ENCODE measurements around the gene PCK1.

PCK1 gene

DNA sequence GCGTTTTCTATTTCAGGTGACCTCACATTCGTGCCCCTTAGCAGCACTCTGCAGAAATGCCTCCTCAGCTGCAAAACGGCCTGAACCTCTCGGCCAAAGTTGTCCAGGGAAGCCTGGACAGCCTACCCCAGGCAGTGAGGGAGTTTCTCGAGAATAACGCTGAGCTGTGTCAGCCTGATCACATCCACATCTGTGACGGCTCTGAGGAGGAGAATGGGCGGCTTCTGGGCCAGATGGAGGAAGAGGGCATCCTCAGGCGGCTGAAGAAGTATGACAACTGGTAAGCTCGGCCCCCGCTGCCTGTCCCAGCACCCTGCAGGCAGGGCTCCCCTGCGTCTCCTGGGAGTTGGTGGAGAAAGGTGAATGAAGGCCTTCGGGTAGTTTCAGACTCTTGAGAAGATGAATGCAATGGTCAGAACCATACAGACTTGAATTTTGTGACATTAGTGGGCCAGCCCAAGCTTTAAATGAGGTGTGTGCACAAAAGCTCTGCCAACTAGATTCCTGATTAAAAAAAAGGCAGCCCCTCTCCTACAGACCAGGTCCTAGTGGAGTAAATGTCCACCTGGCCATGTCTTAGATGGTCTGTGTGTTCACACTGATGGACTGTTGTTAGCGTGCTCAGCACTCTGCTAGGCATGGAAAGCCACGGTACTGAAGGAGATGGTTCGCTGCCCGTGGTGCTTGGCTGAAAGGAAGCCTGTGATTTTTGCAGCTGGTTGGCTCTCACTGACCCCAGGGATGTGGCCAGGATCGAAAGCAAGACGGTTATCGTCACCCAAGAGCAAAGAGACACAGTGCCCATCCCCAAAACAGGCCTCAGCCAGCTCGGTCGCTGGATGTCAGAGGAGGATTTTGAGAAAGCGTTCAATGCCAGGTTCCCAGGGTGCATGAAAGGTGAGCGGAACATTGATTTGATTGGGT lies 708 bp downstream of the PCK1 start:
- no peak for DNase-seq

GRCh38 chr20:57562541-57563465 lies 1.9 kb downstream of the PCK1 start:
- no peak for DNase-seq

DNA sequence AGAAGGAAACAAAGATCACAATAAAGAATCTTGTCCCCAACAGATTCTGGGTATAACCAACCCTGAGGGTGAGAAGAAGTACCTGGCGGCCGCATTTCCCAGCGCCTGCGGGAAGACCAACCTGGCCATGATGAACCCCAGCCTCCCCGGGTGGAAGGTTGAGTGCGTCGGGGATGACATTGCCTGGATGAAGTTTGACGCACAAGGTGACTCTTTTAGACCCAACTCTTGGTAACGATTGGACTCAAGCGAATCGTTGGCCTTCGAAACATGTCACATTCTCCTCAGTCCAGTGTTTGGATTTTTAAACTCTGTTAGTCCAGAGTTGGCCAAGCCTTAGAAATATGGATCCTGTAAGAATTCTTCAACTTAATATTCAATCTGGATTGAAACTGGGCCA lies 2.6 kb downstream of the PCK1 start:
- no peak for DNase-seq

GRCh38 chr20:57564180-57564802 lies 3.4 kb downstream of the PCK1 start:
- DNase-seq: no peak

DNA sequence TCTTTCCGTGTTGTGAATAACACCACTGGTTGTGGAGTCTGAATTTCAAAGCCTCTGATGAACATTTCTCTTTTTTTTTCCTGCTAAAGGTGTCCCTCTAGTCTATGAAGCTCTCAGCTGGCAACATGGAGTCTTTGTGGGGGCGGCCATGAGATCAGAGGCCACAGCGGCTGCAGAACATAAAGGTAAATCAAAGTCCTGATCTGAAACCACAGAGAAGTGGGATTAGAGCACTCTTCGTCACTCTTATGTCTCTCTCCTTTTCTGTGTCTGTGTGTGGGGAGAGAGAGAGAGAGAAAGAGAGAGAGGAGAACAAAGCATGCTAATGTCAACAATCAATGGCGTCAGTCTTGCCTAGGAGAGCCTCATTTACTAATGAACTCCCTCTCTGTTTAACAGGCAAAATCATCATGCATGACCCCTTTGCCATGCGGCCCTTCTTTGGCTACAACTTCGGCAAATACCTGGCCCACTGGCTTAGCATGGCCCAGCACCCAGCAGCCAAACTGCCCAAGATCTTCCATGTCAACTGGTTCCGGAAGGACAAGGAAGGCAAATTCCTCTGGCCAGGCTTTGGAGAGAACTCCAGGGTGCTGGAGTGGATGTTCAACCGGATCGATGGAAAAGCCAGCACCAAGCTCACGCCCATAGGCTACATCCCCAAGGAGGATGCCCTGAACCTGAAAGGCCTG lies 4.2 kb downstream of the PCK1 start:
- DNase-seq: no peak

DNA sequence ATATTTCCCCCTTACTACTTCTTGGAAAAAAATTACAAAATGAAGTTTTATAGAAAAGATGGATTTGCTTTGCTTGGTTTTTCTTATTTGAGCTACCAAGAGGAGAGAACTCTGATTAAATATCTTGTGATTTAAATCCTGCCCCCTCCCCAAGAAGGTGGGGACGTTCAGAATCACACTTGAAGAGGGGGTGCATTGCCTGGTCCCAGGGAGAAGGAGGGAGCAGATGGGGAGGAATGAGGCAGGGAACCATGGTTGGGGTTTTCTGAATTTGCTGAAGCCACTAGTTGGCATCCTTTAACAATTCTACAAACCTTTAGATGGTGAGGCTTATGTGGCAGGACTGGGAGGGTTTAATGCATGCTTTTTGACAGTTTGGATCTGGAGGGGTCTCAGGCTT lies 5.5 kb downstream of the PCK1 start:
- DNase-seq: no peak

DNA sequence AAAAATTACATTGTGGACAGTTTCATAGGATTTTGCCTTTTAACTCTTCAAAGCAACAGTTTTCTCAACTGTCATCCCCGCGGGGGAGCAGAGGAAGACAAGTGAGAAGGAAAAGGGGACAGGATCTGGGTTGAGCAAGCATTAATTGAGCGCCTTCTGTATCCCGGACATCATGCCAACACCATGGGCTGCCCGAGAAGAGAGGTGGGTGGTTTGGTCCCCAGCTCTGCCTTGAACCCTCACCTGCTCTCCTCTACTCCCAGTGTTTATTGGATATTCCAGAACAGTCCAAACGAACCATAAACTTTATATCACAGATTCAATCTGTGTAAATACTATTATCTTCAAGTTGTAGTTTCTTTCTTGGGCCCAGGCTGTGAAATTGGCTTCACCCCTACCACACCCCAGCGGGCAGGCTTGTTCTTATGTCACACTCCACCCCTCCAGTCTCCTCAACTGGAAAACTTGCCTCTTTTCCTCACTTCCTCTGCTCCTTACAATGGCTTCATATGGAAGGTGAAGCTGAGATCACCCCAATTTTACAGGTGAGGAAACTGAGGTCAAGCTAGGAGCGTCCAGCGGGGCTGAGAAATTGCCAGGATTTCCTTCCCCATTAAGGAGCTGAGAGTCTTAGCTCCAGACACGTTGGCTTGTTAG lies 6.0 kb downstream of the PCK1 start:
- DNase-seq: no peak

- no peak for DNase-seq
Measured at GRCh38 chr20:57567471-57568079, 6.7 kb downstream of the PCK1 start.

DNA sequence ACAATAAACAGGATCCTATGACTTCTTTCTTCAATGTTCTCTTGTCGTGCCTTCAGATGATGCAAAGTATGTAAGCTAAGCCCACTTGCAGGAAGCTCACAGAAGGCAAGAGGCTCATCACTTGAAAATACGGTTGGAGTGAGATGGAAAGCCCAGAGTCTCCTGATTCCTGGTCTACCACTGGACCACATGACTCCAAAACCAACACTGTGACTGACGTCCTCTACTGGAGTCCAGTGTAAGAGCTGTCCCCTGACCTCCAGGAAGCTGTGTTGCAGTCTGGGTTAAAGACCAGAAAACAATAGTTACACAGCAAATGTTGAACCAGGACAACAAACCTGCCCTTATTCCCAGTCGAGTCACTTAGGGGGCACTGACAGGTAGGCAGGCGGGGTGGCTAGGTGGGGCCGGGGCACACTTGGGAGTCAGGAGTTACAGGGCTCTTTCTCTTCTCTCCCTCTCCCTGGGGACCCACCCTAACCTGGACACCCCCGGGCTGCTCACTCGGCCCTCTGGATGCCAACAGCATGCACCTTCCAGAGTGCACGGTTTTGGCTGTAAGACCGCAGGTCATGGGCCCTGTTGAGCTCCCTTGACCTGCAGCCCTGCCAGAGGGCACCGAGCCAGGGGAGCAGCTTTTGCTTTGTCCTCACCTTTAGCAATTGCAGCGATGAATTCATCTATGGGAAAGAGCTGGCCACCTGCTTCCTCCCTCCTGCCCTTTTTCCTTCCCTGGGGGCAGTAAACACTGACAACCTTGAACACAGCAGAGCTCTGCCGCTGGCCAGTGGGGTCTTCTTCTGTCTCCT lies 7.4 kb downstream of the PCK1 start:
- no peak for DNase-seq

- no peak for DNase-seq
Measured at GRCh38 chr20:57568960-57569359, 8.1 kb downstream of the PCK1 start.

GRCh38 chr20:57570145-57570850 lies 9.4 kb downstream of the PCK1 start:
- DNase-seq: no peak

DNA sequence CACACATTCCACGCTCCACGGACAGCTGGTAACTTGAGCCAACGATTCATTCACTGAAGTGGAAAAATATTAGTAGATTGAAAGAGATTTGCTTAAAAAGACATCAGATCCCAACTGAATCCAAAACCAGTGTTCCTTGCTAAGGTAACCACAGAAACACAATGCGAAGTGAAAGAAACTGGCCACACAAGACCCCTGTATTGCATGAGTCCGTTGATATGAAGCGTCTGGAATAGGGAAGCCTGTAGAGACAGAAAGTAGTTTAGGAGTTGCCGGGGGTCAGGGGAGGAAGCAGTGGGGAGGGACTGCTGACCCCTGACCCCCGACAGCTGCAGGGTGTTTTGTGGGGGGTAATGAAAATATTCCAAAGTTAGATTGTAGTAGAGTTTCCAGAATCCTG lies 10.0 kb downstream of the PCK1 start:
- DNase-seq: no peak

- DNase-seq: no peak
Measured at GRCh38 chr20:57571782-57572416, 11.0 kb downstream of the PCK1 start.

DNA sequence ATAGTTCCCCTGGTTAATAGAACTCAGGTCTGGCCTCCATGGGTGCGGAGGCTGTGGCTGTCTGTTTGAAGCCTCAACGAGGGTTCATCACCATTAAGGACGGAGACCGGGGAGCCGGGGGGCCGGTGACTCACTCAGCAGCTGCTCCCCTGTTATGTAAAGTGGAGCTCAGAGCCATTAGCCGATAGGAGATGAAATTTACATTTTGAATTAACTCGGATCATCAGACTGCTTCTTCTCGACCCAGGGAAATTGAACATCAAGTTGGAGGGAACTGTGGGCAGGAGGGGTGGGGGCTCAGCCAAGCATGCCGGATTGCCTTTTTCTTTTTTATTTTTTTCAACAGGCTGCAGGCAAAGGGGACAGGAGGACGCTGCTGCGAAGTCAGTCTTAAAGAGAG lies 12.3 kb downstream of the PCK1 start:
- no peak for DNase-seq

- no peak for DNase-seq
Measured at GRCh38 chr20:57573894-57574293, 13.0 kb downstream of the PCK1 start.

DNA sequence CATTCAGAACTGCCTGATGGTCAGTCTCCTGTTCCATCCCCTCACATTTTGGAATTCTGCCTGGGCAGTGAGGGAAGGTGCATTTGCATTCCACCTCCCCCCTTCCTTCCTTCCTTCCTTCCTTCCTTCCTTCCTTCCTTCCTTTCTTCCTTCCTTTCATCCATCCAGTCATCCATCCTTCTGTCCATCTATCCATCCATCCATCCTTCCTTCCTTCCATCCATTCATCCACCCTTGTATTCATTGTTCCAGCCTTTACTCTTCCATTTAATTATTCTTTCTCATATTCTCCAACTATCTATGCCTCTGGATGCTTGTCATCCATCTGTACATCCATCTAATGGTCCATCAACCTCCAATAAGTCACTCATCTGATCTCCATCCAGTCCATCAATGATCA lies 14.0 kb downstream of the PCK1 start:
- DNase-seq: no peak

DNA sequence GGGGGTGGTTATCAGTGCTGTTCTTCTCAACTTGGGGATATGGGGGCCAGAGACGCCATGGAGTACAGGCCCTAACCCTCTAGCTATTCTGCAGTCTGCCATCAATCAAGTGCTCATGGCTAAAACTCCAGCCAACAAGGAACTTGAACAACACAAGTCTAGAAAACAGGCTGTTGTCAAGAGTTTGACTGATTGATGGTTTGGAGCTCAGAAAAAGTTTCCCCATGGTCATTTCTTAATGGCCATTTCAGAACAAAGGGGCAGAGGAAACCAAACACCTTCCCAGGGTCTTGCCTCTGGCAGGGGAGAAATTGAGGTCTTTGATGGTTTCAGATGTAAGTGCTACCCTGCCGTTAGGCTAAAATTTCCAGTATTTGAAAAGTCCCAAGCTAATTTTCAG lies 15.1 kb downstream of the PCK1 start:
- no peak for DNase-seq

GRCh38 chr20:57576617-57577550 lies 16.0 kb downstream of the PCK1 start:
- DNase-seq: no peak
